Kidney (tissue), 14 donors: Measurements from ENCODE around the gene CEP112. TPM values are rescaled to one million over a fixed set of nuclear protein-coding genes. Genes with fewer than 3 reads are reported as not detected.
"Not testable (repeated sequence)": the region's sequence is repeated elsewhere in the genome, so short reads cannot be mapped to it uniquely, and the experiment has no call there.

Source experiments
- DNase-seq, 5 donors: peaks; one replicate each; pipeline ENCODE4 v3.0.0-alpha.2; 2013 to 2020
- FAIRE-seq: peaks from 2 replicates; lab custom pipeline; 2012; peaks lifted over from hg19 to GRCh38; lab: Jason Lieb, UNC
- H3K27ac ChIP-seq, 2 donors: one replicate each; pipeline ENCODE4 v1.7.0; 2013; ENCODE audit warnings: low read depth in 2 of 2, low read length in 2 of 2, inconsistent platforms in 1 of 2
- H3K27me3 ChIP-seq: one replicate; pipeline ENCODE4 v1.7.1; 2013; ENCODE audit warnings: low read length, inconsistent platforms; ENCODE audit not compliant: control insufficient read depth, insufficient read depth
- H3K36me3 ChIP-seq, 3 donors: one replicate each; pipeline versions ENCODE4 v1.7.0 to v1.7.1; 2013; ENCODE audit warnings: low read length in 3 of 3, control low read depth in 1 of 3, inconsistent platforms in 1 of 3; ENCODE audit not compliant: insufficient read depth in 3 of 3, control insufficient read depth in 2 of 3
- H3K4me1 ChIP-seq, 3 donors: one replicate each; pipeline versions ENCODE4 v1.7.0 to v1.7.1; 2013; ENCODE audit warnings: low read length in 3 of 3, inconsistent platforms in 1 of 3, low read depth in 1 of 3; ENCODE audit not compliant: control insufficient read depth in 2 of 3, insufficient read depth in 2 of 3
- H3K4me3 ChIP-seq, 3 donors: one replicate each; pipeline versions ENCODE4 v1.7.0 to v1.8.1; 2013; ENCODE audit warnings: low read length in 3 of 3, control low read depth in 1 of 3, inconsistent platforms in 1 of 3
- H3K9ac ChIP-seq, 3 donors: one replicate each; pipeline versions ENCODE4 v1.7.0 to v1.7.1; 2013; ENCODE audit warnings: low read length in 3 of 3, control low read depth in 1 of 3, inconsistent platforms in 1 of 3
- H3K9me3 ChIP-seq, 3 donors: one replicate each; pipeline versions ENCODE4 v1.7.0 to v1.7.1; 2013; ENCODE audit warnings: low read length in 3 of 3, control low read depth in 1 of 3, inconsistent platforms in 1 of 3; ENCODE audit not compliant: control insufficient read depth in 2 of 3, insufficient read depth in 1 of 3
- CTCF ChIP-seq: IDR thresholded peaks from 3 replicates; pipeline ENCODE4 v1.5.1; 2012; ENCODE audit warnings: mild to moderate bottlenecking, moderate library complexity, borderline replicate concordance; ENCODE audit not compliant: insufficient read depth; ENCODE audit errors: extremely low read depth
- intact Hi-C: fragments of 100-400 bp; cut with DNase I; formaldehyde crosslinking; loops from one replicate; pipeline ENCODE4 v1.11.1; 2022
- polyA plus RNA-seq: library from polyadenylated mRNA; stranded (reverse); fragments of 350-450 nt; fragmentation: Illumina TruSeq; extraction: RNeasy Lipid Tissue Mini Kit (QIAGEN cat#74804); gene quantifications from one replicate; pipeline ENCODE4 v1.2.3, GENCODE V29; 2014; ENCODE audit warnings: low read depth, low replicate concordance; ENCODE audit not compliant: insufficient read depth
- total RNA-seq: library from RNA; stranded (reverse); fragmentation: NEBNext Ultra II Directional; extraction: Animal tissue kit (Norgen Biotek cat#: 25700); gene quantifications from one replicate; pipeline ENCODE4 v1.2.1, GENCODE V29; 2021
- donor health status: control.
- donor health status: control.
- donor health status: control.
- donor health status: control.
- donor health status: control.
- donor health status: DM: yes; HTN: yes; CAD: no.
- donor health status: Normal renal cell carcinoma (clear cell type).

The CEP112 gene
- total and polyA plus RNA-seq, 2 donors from 2014 or later = 17.0 to 27.4 TPM

- Histone ChIP-seq H3K27me3 (no peaks in the 10 kb centered on the region), H3K9ac (no peak overlapping the region), H3K36me3 (no peaks in the 10 kb centered on the region), H3K4me3 (no peak overlapping the region), H3K4me1 (no peaks in the 10 kb centered on the region), H3K9me3 (peaks cover 2 to 20% (median 10%) of the 10 kb centered on the region in 3 donors), H3K27ac (no peak overlapping the region)
- no peak for FAIRE-seq
- intact Hi-C loops = no loop called here
- TF ChIP-seq CTCF = no peak
- no peak for DNase-seq
These were observed 358.7 kb downstream of the CEP112 start for GRCh38 chr17:65833214-65833613.

- H3K27me3 ChIP-seq = no peaks in the 10 kb centered on the region
- no peak overlapping the region for H3K9ac ChIP-seq
- FAIRE-seq = no peak
- H3K27ac ChIP-seq = no peak overlapping the region
- intact Hi-C loops = no loop called here
- DNase-seq = no peak
- H3K9me3 ChIP-seq = peaks cover 2 to 23% (median 10%) of the 10 kb centered on the region in 3 donors
- no peak for TF ChIP-seq CTCF
- H3K36me3 ChIP-seq = no peaks in the 10 kb centered on the region
- H3K4me1 ChIP-seq = no peaks in the 10 kb centered on the region
- H3K4me3 ChIP-seq = no peak overlapping the region
These were observed 361.6 kb downstream of the CEP112 start for GRCh38 chr17:65830356-65830755.

DNA sequence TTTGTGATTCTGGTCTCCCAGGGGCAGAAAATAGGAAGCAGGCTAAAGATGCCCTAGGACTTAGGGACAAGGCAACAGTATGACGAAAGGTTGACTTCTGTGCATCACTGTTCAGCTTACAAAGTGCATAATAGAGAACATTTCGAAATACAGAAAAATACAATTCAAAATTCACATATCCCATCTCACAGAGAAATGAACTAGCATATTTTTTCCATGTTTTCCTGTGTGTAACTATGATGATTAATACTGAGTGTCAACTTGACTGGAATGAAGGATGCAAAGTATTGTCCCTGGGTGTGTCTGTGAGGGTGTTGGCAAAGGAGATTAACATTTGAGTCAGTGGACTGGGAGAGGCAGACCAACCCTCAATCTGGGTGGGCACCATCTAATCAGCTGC lies 365.4 kb downstream of the CEP112 start:
- not testable (repeated sequence) for H3K27me3 ChIP-seq, FAIRE-seq

DNA sequence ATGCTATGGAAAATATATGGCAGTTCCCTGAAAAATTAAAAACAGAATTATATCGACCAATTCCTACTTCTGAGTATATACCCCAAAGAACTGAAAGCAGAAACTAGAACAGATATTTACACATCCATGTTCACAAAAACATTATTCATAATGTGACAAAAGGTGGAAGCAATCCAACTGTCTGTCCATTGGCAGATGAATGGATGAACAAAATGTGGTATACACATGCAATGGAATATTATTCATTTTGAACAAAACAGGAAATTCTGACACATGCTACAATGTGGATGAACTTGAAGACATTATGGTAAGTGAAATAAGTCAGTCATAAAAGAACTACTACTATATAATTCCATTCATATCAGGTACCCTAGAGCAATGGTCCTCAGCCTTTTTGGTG lies 367.0 kb downstream of the CEP112 start:
- no peaks in the 10 kb centered on the region for H3K27me3 ChIP-seq
- H3K36me3 ChIP-seq = no peaks in the 10 kb centered on the region
- no peak for DNase-seq
- H3K9ac ChIP-seq = no peak overlapping the region
- H3K4me1 ChIP-seq = no peaks in the 10 kb centered on the region
- TF ChIP-seq CTCF = no peak
- H3K27ac ChIP-seq = no peak overlapping the region
- FAIRE-seq = no peak
- H3K9me3 ChIP-seq = peaks cover 0 to 5% (median 0%) of the 10 kb centered on the region in 3 donors
- H3K4me3 ChIP-seq = no peak overlapping the region
- intact Hi-C loops = no loop called here

More for the DNA sequence above, 365.4 kb downstream of the CEP112 start:
- intact Hi-C loops, H3K4me1 ChIP-seq, H3K9ac ChIP-seq, DNase-seq, H3K4me3 ChIP-seq, H3K27ac ChIP-seq, H3K36me3 ChIP-seq, H3K9me3 ChIP-seq: not testable (repeated sequence)
